H1 (cell line): ENCODE data around the gene NCEH1. TPM values are rescaled to one million over a fixed set of nuclear protein-coding genes. Genes with fewer than 3 reads are reported as not detected.
A peak's percentile ranks its signal among the peaks of the same experiment; 100 is the strongest.

Experiments
- ASH2L ChIP-seq: fragments of 200-600, 300-600 bp; sonication (generic); IDR thresholded peaks from one replicate; pipeline ENCODE4 v1.7.1; 2017; ENCODE audit warnings: low read length
- ATF3 ChIP-seq: IDR thresholded peaks from 2 replicates; pipeline ENCODE4 v1.6.1; 2011; ENCODE audit warnings: low read depth, mild to moderate bottlenecking, low read length; ENCODE audit not compliant: insufficient read depth
- CHD1 ChIP-seq: IDR thresholded peaks from 2 replicates; pipeline ENCODE4 v1.6.1; 2012; ENCODE audit warnings: low read depth, low read length, improper control_type of control experiment
- KDM5A ChIP-seq: fragments of 200-600 bp; IDR thresholded peaks from 2 replicates; pipeline ENCODE4 v1.7.1; 2012; ENCODE audit warnings: mild to moderate bottlenecking, low read length, inconsistent platforms, mixed read lengths
- POU5F1 ChIP-seq: IDR thresholded peaks from 2 replicates; pipeline ENCODE4 v1.6.1; 2011; ENCODE audit warnings: low read depth, mild to moderate bottlenecking, low read length, moderate library complexity
- SUZ12 ChIP-seq: fragments of 200-600 bp; sonication (generic); IDR thresholded peaks from 2 replicates; pipeline ENCODE4 v1.6.1; 2012; ENCODE audit warnings: mild to moderate bottlenecking, inconsistent platforms, low read length, moderate library complexity, mixed read lengths
- YY1 ChIP-seq: IDR thresholded peaks from 2 replicates; pipeline ENCODE4 v1.6.1; 2011; ENCODE audit warnings: low read depth, mild to moderate bottlenecking, low read length
- polyA plus RNA-seq, 7 experiments: library from polyadenylated mRNA; depleted of rRNA in 3 of 7; stranded (reverse) in 5 of 7; unstranded in 2 of 7; fragments of >200 nt in 5 of 7; fragments of 200-250 nt in 2 of 7; gene quantifications; 1 replicate in 5 of 7; 2 replicates in 1 of 7; 4 replicates in 1 of 7; pipeline versions ENCODE4 v1.2.1 to v1.2.3, GENCODE V29; 2011 to 2013; ENCODE audit warnings: missing spikeins in 2 of 7, mixed read lengths in 2 of 7
- total RNA-seq: library from RNA; stranded (reverse); fragmentation: NEBNext Ultra II Directional; extraction: Animal tissue kit (Norgen Biotek cat#: 25700); gene quantifications from 2 replicates; pipeline ENCODE4 v1.2.1, GENCODE V29; 2021

NCEH1 gene
- total and polyA plus RNA-seq, 2 of the 8 experiments (the other 6 are each of a cell fraction or from before 2014, with no cell fraction given) = 2.2 to 6.4 TPM

GRCh38 chr3:172676196-172676922 lies 34.5 kb downstream of the NCEH1 start (continued):
- peak; percentile 88 for TF ChIP-seq YY1
- no peak for TF ChIP-seq CHD1
- no peak for TF ChIP-seq KDM5A
- no peak for TF ChIP-seq ASH2L
- no peak for TF ChIP-seq ATF3
- TF ChIP-seq SUZ12 = no peak
- TF ChIP-seq POU5F1 = no peak
